Measurements from ENCODE around the gene NRXN3.

GRCh38 chr14:78972440-78972839 lies 802.3 kb downstream of the NRXN3 start:
- TF ChIP-seq, protein P1, sequence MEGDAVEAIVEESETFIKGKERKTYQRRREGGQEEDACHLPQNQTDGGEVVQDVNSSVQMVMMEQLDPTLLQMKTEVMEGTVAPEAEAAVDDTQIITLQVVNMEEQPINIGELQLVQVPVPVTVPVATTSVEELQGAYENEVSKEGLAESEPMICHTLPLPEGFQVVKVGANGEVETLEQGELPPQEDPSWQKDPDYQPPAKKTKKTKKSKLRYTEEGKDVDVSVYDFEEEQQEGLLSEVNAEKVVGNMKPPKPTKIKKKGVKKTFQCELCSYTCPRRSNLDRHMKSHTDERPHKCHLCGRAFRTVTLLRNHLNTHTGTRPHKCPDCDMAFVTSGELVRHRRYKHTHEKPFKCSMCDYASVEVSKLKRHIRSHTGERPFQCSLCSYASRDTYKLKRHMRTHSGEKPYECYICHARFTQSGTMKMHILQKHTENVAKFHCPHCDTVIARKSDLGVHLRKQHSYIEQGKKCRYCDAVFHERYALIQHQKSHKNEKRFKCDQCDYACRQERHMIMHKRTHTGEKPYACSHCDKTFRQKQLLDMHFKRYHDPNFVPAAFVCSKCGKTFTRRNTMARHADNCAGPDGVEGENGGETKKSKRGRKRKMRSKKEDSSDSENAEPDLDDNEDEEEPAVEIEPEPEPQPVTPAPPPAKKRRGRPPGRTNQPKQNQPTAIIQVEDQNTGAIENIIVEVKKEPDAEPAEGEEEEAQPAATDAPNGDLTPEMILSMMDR (conservative IDR thresholded peaks at IDR 0.05 in 1 of 2, IDR thresholded peaks at IDR 0.05 in 1 of 2; ENCODE audit: extremely low read depth in 1 of 2, insufficient read depth in 1 of 2, low read depth in 1 of 2, low read length in 2 of 2), result no peak
- no peak for TF ChIP-seq EZH2 (IDR thresholded peaks at IDR 0.05; ENCODE audit: borderline replicate concordance, low read length)

Measured in mammary epithelial cell (primary cell).